Mesothelial cell of epicardium (in vitro differentiated cells): ENCODE measurements around the gene SEMA3F. TPM values are rescaled to one million over a fixed set of nuclear protein-coding genes. Genes with fewer than 3 reads are reported as not detected.
A peak's percentile ranks its signal among the peaks of the same experiment; 100 is the strongest.

Experiments
- DNase-seq, 2 experiments: peaks; one replicate each; pipeline ENCODE4 v3.0.0; 2021; ENCODE audit warnings: low spot score in 2 of 2; ENCODE audit not compliant: unreplicated experiment in 2 of 2
- H3K27ac Mint-ChIP-seq: 2 replicates; pipeline ENCODE4 v1.8.0; 2021; ENCODE audit warnings: mixed read lengths
- H3K27me3 Mint-ChIP-seq: 2 replicates; pipeline ENCODE4 v1.8.0; 2021; ENCODE audit warnings: low read depth, mixed read lengths
- H3K36me3 Mint-ChIP-seq: 2 replicates; pipeline ENCODE4 v1.8.0; 2021; ENCODE audit warnings: mixed read lengths
- H3K4me1 Mint-ChIP-seq: 2 replicates; pipeline ENCODE4 v1.8.0; 2021; ENCODE audit warnings: mixed read lengths
- H3K4me3 Mint-ChIP-seq: 2 replicates; pipeline ENCODE4 v1.8.0; 2021; ENCODE audit warnings: mild to moderate bottlenecking, moderate library complexity, mixed read lengths
- H3K9me3 Mint-ChIP-seq: 2 replicates; pipeline ENCODE4 v1.8.0; 2021; ENCODE audit warnings: mixed read lengths
- total RNA-seq: library from RNA; stranded (reverse); gene quantifications from 3 replicates; pipeline ENCODE4 v1.2.1, GENCODE V29; 2021
- TF ChIP-seq, protein P1 (sequence below): fragments of 200-600 bp; sonication (generic); IDR thresholded peaks from one replicate; pipeline ENCODE4 v1.5.0; 2021; ENCODE audit warnings: antibody characterized with exemption; ENCODE audit not compliant: unreplicated experiment

The SEMA3F gene
- total RNA-seq, 1 donor from 2014 or later, result 99.1 TPM

DNA sequence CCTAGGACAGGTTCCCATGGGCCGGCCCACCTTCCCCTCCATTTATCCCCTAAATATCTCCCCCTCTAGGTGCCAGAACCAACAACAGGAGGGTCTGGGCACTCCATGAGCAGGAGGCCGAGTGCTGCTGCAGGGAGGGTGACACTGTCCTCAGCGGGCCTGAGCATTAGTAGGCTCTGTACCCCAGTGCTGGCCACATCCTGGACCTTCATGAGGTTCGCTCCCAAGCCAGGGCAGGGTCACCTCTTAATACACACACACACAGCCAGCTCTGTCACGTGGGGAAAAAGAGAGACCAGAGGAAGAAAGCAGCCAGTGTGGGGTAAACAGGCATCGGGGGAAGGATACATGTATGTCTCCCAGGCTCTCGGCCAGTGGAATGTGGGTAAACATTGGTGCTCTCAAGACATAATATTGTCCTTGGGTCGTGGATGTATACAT is 27.9 kb upstream of the SEMA3F start:
- DNase-seq, result no peak
- Mint-ChIP-seq H3K4me1 (peaks cover 49% of the 10 kb centered on the region), H3K9me3 (no peaks in the 10 kb centered on the region), H3K27ac (peak overlapping the region; percentile 71), H3K36me3 (no peaks in the 10 kb centered on the region), H3K27me3 (no peaks in the 10 kb centered on the region), H3K4me3 (no peak overlapping the region)
- TF ChIP-seq, protein P1, sequence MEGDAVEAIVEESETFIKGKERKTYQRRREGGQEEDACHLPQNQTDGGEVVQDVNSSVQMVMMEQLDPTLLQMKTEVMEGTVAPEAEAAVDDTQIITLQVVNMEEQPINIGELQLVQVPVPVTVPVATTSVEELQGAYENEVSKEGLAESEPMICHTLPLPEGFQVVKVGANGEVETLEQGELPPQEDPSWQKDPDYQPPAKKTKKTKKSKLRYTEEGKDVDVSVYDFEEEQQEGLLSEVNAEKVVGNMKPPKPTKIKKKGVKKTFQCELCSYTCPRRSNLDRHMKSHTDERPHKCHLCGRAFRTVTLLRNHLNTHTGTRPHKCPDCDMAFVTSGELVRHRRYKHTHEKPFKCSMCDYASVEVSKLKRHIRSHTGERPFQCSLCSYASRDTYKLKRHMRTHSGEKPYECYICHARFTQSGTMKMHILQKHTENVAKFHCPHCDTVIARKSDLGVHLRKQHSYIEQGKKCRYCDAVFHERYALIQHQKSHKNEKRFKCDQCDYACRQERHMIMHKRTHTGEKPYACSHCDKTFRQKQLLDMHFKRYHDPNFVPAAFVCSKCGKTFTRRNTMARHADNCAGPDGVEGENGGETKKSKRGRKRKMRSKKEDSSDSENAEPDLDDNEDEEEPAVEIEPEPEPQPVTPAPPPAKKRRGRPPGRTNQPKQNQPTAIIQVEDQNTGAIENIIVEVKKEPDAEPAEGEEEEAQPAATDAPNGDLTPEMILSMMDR, result no peak

DNA sequence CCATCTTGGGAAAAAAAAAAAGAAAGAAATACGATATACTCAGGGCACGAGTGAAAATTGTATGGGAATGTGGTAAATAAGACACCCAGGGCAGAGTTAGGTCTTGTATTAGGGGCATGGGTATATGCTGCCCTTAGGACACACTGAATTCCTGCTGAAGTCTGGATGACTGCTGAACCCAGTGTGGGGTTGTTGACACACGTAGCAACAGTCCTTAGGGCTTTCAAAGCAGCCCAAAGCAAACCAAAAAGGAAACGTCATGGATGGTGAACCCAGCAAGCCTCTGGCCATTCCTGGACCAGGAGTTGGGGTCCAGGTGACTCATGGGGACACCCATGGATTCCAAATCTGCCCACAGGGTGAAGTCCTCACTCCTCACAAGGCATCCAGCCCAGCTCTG is 27.1 kb upstream of the SEMA3F start:
- Mint-ChIP-seq H3K9me3 (no peaks in the 10 kb centered on the region), H3K27me3 (no peaks in the 10 kb centered on the region), H3K4me1 (peaks cover 47% of the 10 kb centered on the region), H3K27ac (no peak overlapping the region), H3K36me3 (no peaks in the 10 kb centered on the region), H3K4me3 (no peak overlapping the region)
- TF ChIP-seq, protein P1, result no peak
- DNase-seq, result no peak

DNA sequence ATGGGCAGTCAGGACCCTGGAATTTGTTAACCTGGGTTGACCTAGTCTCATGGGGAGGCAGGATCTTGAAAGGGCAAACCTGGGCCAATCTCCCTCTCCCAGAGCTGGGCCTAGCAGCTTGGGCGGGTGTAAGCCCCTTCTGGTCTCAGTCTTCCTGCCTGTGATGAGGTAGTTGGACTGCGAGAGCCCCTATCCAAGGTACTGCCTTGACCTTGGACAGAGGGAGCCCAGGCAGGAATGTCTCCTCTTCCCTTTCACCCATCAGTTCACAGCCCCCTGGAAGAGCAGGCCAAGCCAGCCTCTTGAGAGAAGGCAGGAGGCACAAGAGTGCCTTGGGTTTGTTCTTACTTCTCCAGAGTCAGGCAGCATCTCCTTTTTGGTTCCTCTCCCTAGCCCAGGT is 24.7 kb upstream of the SEMA3F start:
- no peak for DNase-seq
- no peaks in the 10 kb centered on the region for H3K27me3 Mint-ChIP-seq
- H3K4me1 Mint-ChIP-seq, result peaks cover 33% of the 10 kb centered on the region
- H3K36me3 Mint-ChIP-seq, result no peaks in the 10 kb centered on the region
- no peak overlapping the region for H3K4me3 Mint-ChIP-seq
- no peak overlapping the region for H3K27ac Mint-ChIP-seq
- no peaks in the 10 kb centered on the region for H3K9me3 Mint-ChIP-seq
- TF ChIP-seq, protein P1, result no peak

DNA sequence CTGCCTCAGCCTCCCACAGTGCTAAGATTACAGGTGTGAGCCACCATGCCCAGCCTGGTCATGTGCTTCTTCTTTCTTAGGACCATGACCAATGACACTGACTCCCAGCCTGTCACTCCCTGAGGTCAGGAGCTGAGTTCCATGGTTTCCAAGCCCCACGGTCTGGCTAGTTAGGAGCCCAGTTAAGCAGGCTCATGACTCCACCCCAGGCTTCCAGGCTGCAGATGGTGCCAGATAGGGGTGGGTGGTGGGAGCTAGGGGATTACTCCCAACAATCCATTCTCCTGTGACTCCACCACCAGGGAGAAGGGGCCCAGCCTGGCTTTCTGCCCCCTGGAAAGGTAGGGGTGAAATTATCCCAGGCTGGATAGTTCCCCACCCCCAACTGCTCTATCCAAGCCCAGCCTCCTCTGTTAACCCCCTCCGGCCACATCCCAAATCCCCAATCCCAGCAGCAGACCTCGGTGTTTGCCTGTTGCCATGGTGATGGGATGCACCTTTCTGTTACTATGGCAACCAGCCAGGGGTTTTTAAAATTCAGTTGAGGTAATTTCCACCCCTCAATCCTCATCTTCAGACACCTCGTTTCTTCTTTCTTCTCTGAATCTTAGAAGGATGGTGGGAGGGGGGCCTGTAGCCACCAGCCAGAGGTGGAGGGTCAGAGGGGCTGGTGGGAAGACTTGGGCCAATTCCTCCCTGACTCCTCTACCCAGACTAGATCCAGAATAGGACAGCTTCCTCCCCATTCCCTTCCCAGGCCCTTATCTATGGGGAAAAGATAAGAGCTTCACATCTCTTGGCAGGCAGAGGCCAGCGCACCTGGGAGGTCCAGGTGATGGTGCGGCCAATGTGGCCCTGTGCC is 22.5 kb upstream of the SEMA3F start:
- no peaks in the 10 kb centered on the region for H3K36me3 Mint-ChIP-seq
- no peaks in the 10 kb centered on the region for H3K27me3 Mint-ChIP-seq
- H3K27ac Mint-ChIP-seq, result no peak overlapping the region
- TF ChIP-seq, protein P1, result no peak
- H3K4me3 Mint-ChIP-seq, result no peak overlapping the region
- no peak for DNase-seq
- H3K4me1 Mint-ChIP-seq, result peaks cover 29% of the 10 kb centered on the region
- no peaks in the 10 kb centered on the region for H3K9me3 Mint-ChIP-seq

DNA sequence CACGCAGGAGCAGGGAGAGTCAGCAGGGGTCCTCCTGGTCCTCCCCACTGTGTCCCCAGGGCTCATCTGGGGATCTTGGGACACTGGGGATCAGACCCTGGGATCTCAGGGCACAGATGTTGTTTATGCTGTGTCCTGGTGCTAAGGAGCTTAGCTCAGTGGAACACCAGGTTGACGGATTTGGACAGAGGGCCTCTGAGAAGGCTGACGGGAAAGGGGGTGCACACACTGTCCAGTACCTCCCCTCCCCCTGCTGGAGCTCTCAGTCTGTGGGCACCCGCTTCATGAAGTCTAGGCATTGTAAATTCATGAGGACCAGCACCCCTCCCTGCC is 21.9 kb upstream of the SEMA3F start:
- Mint-ChIP-seq H3K27me3 (no peaks in the 10 kb centered on the region), H3K9me3 (no peaks in the 10 kb centered on the region), H3K4me3 (no peak overlapping the region), H3K27ac (no peak overlapping the region), H3K36me3 (no peaks in the 10 kb centered on the region), H3K4me1 (peaks cover 33% of the 10 kb centered on the region)
- no peak for DNase-seq
- TF ChIP-seq, protein P1, result no peak
